Tibial nerve (tissue), 4 donors: ENCODE data around the gene TMEM120B.

Experiments used
- EP300 ChIP-seq, 2 donors: sonication (generic); formaldehyde crosslinking; IDR thresholded peaks; one replicate each; pipeline ENCODE4 v1.6.1; 2017; ENCODE audit warnings: antibody characterized with exemption in 2 of 2, mild to moderate bottlenecking in 1 of 2
- POLR2A ChIP-seq, 2 donors: fragments of 450-650 bp; IDR thresholded peaks; one replicate each; pipeline ENCODE4 v1.6.1; 2017; ENCODE audit warnings: antibody characterized with exemption in 2 of 2, mild to moderate bottlenecking in 2 of 2, moderate library complexity in 2 of 2
- TF ChIP-seq, protein P1 (sequence below), 5 experiments: fragments of 200-600 bp in 3 of 5; fragments of 450-650 bp in 2 of 5; sonication (generic) in 3 of 5; IDR thresholded peaks; one replicate each; pipeline ENCODE4 v1.5.1; 2016 to 2019; ENCODE audit warnings: antibody characterized with exemption in 5 of 5, mild to moderate bottlenecking in 3 of 5, moderate library complexity in 2 of 5

DNA sequence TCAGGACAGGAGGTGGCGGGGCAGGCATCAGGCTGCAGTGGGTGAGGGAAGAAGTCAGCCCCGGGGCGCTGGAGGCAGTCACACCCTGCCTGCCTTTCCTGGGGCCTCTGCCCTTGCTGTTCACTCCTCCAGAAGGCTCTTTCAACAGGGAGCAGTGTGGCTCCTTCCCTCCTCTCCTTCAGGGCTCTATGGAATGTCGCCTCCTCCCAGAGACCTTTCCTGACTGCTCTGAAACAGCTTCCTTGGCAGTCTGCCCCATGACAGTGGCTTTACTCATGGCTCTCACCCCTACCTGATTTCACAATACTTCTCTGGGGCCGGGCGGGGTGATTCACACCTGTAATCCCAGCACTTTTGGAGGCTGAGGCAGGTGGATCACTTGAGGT lies 73.9 kb downstream of the TMEM120B start:
- TF ChIP-seq, protein P1, sequence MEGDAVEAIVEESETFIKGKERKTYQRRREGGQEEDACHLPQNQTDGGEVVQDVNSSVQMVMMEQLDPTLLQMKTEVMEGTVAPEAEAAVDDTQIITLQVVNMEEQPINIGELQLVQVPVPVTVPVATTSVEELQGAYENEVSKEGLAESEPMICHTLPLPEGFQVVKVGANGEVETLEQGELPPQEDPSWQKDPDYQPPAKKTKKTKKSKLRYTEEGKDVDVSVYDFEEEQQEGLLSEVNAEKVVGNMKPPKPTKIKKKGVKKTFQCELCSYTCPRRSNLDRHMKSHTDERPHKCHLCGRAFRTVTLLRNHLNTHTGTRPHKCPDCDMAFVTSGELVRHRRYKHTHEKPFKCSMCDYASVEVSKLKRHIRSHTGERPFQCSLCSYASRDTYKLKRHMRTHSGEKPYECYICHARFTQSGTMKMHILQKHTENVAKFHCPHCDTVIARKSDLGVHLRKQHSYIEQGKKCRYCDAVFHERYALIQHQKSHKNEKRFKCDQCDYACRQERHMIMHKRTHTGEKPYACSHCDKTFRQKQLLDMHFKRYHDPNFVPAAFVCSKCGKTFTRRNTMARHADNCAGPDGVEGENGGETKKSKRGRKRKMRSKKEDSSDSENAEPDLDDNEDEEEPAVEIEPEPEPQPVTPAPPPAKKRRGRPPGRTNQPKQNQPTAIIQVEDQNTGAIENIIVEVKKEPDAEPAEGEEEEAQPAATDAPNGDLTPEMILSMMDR (IDR thresholded peaks at IDR 0.05): no peak
- TF ChIP-seq EP300 (IDR thresholded peaks at IDR 0.05): no peak
- TF ChIP-seq POLR2A (IDR thresholded peaks at IDR 0.05): no peak
